ENCODE data around the gene QSOX1.
"Not testable (repeated sequence)": the region's sequence is repeated elsewhere in the genome, so short reads cannot be mapped to it uniquely, and the experiment has no call there.

QSOX1 gene

DNA sequence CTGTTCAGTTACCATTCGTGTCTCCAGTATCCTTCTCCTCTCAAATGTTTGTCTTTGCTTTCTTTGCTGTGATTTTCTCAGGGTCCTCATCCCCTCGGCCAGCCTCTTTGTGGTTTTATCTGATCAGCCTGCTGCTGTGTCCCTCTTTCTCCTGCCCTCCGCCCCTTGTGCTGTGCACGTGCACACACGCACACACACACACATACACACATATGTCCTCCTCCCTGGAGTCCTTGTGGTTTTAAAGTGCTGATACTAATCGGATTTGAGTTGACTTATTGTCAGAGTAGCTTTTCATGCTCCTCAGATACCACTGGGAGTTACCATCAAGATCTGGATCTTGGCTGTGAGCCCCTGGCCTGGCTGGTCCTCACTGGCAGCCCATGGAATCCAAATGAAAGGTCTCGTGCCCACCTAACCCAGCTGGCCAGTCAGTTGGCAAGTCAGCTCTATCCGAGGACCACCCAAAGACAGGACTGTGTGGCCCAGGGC, 34.1 kb downstream of the QSOX1 start:
- no peak for DNase-seq (ENCODE audit: low spot score)

GRCh38 chr1:180190091-180190490, 35.4 kb downstream of the QSOX1 start:
- DNase-seq (ENCODE audit: low spot score) = no peak

DNA sequence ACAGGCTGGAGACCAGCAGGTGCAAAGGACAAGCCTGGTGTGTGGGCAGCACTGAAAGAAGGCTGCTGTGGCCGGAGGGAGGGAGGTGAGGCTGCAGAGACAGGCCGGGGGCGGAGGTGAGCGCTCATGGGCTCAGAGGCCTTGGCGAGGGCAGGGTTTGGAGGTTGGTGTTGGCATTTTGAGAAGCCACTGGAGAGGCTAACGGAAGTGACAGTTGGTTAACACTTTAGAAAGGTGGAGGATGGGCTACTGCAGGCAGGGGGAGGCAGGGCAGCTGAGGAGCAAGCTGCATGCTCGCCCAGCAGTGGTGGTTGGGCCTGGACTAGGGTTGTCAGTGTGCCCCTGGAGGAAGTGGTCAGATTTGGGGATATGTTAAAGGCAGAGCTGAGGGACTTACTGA, 37.5 kb downstream of the QSOX1 start:
- no peak for DNase-seq (ENCODE audit: low spot score)

DNA sequence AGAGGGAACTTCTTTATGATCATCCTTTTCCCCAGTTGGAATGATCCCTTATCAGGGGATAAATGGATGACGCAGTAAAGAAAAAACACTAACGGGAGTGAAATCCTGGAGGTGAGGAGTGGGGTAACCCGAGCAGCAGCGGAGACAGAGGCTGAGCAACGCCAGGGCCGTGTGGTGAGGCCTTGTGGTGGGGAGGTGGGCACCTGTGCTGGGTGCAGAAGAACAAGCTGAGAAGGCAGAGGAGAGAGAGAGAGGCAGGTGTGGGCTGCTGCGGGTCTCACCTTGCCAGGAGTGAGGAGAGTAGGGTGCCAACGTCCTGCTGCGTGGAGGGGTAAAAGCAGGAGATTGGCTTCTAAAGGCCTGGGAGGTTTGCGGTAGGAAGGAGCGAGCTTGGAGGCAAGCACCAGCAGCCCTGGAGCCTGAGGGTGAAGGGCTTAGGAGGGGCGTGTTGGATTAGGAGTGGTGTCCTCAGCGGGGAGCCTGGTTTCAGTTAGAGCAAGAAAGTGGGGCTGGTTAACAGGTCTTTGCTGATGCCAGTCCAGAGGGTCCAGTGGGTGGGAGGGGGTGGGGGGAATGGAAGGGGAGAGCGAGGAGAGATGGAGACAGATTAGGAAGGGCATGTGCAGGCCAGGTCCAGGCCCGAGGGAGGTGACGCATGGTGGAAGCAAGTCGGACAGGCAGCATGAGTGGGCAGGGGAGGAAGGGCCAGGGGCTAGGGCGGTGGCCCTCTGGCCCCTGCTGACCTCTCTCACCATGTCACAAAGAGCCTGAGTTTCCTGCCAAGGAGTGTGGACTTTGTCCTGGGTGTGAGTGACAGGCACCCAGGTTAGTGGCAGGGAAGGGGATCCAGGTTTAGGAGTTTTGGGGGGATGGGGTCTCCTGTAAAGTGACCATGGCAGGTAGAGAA, 38.7 kb downstream of the QSOX1 start:
- no peak for DNase-seq (ENCODE audit: low spot score)

DNA sequence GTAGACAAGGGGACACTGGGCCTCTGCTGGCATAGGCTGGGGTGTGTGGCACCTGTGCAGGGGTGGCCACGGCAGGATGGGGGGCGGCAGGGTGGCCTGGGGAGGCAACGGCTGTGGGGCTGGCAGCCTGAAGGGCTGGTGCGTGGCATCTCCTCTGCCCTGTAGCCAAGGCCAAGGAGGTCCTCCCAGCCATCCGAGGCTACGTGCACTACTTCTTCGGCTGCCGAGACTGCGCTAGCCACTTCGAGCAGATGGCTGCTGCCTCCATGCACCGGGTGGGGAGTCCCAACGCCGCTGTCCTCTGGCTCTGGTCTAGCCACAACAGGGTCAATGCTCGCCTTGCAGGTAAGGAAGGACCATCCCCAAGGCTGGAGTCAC, 39.4 kb downstream of the QSOX1 start:
- no peak for DNase-seq (ENCODE audit: low spot score)

DNA sequence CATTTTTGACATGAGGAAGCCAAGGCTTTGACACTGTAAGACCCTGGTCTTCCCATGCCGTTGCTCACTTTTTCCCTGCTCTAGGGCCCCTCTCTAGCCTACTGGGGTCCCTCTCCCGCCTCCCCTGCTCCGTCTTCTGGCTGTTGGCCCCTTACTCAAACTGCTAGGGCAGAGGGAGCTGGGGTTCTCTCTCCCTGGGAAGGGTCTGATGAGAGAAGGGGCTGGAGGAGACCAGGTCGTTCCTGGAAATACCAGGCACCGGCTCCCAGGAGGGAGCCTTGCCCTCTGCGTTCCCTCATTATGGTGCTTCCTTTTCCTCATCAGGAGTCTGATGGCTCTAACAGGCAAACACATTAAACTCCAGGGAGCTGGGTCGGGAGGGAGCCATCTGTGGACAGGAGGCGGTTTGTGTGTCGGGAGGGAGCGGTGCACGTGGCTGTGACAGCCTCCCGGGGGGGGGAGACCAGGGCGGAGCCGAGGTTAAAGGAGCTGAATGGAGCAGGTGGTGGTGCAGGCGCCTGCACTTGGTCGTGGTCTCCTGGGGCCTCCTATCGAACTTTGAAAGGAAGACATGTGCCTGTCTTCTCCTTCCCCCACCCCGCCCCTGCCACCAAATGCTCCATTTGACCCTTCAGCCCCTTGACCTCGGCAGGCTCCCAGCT, 40.0 kb downstream of the QSOX1 start:
- DNase-seq (ENCODE audit: low spot score) = no peak

GRCh38 chr1:180195401-180195800, 40.7 kb downstream of the QSOX1 start:
- no peak for DNase-seq (ENCODE audit: low spot score)

DNA sequence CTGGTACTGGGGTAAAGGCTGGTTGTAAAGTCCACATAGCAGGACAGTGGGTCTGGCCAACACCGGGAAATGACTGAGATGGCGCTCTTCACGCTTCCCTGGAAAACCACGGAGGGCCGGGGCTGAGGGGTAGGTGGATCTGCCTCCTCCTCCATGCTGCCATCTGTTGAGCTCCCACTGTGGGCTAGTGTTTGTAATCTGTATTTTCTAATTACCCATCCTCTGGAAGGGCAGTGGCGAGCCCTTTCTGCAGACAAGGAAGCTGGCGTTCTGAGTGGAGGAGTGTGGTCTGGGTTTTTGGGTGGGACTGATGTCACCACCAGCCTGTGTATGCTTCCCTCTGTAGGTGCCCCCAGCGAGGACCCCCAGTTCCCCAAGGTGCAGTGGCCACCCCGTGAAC, 41.2 kb downstream of the QSOX1 start:
- no peak for DNase-seq (ENCODE audit: low spot score)

DNA sequence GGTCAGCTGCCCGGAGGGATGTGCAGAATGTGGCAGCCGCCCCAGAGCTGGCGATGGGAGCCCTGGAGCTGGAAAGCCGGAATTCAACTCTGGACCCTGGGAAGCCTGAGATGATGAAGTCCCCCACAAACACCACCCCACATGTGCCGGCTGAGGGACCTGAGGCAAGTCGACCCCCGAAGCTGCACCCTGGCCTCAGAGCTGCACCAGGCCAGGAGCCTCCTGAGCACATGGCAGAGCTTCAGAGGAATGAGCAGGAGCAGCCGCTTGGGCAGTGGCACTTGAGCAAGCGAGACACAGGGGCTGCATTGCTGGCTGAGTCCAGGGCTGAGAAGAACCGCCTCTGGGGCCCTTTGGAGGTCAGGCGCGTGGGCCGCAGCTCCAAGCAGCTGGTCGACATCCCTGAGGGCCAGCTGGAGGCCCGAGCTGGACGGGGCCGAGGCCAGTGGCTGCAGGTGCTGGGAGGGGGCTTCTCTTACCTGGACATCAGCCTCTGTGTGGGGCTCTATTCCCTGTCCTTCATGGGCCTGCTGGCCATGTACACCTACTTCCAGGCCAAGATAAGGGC, 41.9 kb downstream of the QSOX1 start:
- DNase-seq (ENCODE audit: low spot score) = no peak

DNA sequence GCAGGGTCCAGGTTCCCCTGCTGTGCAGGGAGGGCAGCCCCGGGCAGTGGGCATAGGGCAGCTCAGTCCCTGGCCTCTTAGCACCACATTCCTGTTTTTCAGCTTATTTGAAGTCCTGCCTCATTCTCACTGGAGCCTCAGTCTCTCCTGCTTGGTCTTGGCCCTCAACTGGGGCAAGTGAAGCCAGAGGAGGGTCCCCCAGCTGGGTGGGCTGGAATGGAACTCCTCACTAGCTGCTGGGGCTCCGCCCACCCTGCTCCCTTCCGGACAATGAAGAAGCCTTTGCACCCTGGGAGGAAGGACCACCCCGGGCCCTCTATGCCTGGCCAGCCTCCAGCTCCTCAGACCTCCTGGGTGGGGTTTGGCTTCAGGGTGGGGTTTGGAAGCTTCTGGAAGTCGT, 42.6 kb downstream of the QSOX1 start:
- no peak for DNase-seq (ENCODE audit: low spot score)

DNA sequence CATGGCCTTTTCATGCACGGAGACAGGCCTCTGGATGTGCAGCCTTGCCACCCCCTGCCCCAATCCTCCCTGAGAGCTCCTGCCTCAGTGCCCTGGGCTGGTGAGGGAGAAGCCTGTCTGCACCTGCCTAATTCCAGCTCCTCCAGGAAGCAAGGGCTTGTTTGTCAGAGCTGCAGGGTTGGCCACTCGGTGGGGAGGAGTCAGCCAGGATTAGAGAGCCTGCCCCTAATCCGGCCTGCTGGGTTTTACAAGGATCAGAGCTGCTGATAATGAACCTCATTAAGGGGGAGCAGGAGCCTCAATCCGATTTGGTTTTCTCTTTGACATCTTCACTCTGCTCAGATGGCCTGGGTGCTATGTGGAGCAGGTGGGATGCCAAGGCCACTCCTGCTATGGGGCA, 43.5 kb downstream of the QSOX1 start:
- DNase-seq (ENCODE audit: low spot score) = no peak

DNA sequence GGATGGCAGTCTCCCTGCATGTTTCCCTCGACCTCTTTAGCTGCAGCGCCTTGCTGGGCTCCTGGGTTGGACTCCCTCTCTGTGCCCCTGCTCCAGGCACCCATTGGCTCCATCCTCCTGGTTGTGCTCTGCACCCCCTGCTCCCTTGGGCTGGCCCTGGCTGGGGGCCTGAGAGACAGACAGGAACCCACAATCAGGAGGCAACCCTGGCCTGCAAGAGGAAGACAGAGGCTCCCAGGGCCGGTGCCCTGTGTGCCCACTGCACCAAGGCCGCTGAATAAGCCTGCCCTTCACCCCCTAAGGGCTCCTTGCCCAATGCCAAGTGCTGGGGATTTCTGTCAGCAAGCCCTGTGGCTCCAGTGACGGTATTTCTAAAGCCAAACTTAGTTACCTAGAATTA, 43.9 kb downstream of the QSOX1 start:
- DNase-seq (ENCODE audit: low spot score) = no peak

DNA sequence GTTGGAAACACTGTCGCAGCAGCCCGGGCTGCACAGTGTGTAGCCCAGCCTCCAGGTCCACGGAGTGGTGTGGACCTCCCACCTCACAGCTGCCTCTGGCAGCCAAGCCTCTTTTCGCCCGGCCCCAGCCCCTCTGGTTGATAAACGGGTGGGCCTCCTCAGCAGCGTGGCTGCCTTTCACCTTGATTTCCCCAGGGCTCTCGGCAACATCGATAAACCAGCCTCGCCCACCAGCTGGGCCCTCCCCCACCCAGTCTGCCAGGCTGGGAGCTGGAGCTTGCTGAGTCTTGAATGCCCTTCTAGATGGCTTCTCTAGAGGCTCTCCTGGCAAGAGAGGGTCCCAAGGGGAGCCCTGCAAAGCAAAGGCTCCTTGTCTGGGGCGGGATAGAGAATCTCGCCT, 44.3 kb downstream of the QSOX1 start:
- DNase-seq (ENCODE audit: low spot score) = no peak

DNA sequence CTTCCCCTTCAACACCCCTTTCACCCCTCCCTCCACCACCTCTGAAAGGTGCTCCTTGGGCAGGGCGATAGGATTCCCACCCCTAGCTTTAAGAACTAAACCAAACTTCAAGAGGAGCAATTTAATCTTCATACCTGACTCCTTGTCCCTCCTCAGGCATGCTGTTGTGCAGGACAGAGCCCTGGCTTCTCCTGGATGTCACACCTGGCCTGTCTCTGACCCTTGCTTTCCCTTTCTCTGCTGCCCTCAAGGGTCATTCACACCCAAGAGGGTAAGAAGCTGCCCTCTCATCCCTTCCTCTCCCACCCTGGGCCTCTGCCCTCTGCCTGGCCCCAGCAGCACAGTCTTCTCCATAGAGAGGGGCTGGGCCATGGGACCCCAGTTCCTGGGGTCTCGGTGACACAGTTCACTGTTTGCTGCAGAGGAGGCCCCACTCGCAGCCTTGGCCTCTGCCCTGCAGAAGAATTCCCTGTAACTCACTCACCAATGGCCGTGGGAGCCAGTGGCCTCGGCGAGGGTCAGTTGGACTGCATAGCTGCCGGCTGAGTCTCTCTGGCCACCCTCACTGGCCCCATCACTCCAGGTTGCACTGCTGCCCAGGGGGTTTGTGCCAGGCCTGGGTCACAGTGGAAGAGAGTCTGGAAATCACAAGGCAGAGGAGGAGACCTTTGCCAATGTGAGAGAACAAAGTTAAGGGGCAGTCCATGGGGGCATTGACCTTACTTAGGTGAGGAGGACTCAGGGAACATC, 47.0 kb downstream of the QSOX1 start:
- DNase-seq (ENCODE audit: low spot score) = no peak

GRCh38 chr1:180202588-180202987, 47.9 kb downstream of the QSOX1 start:
- DNase-seq (ENCODE audit: low spot score) = not testable (repeated sequence)

DNA sequence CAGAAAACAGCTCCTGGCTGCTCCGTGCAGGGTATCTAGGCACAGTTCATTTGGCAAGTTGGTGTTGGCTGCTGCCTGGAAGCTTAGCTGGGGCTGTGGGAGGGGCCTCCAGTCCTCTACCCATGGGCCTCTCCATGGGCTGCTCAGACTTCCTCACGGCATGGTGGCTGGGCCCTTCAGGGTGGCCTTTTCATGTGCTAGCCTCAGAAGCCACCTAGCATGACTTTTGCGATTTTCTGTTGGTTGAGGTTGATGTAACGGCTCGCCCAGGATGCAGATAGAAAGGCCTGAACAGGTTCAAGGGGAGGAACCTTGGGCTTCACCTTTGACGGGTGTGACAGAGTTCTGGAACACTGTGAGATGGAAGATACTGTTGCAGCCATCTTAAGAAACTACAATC, 49.6 kb downstream of the QSOX1 start:
- no peak for DNase-seq (ENCODE audit: low spot score)

GRCh38 chr1:180206581-180206980, 51.9 kb downstream of the QSOX1 start:
- DNase-seq (ENCODE audit: low spot score) = no peak

- no peak for DNase-seq (ENCODE audit: low spot score)
Measured at GRCh38 chr1:180208264-180208663, 53.6 kb downstream of the QSOX1 start.

GRCh38 chr1:180210008-180210620, 55.4 kb downstream of the QSOX1 start:
- no peak for DNase-seq (ENCODE audit: low spot score)

- no peak for DNase-seq (ENCODE audit: low spot score)
Measured at GRCh38 chr1:180211156-180211859, 56.6 kb downstream of the QSOX1 start.

GRCh38 chr1:180211860-180212229, 57.2 kb downstream of the QSOX1 start:
- no peak for DNase-seq (ENCODE audit: low spot score)
